GM12891 (cell line): ENCODE results near the gene CREBRF.
"Not testable (repeated sequence)": the region's sequence is repeated elsewhere in the genome, so short reads cannot be mapped to it uniquely, and the experiment has no call there.

Experiments used
- DNase-seq: peaks from one replicate; pipeline ENCODE4 v3.0.0; 2011; ENCODE audit warnings: low spot score; ENCODE audit not compliant: insufficient read length
- FAIRE-seq: peaks from 2 replicates; lab custom pipeline; 2011; peaks lifted over from hg19 to GRCh38; lab: Jason Lieb, UNC
- PAX5 ChIP-seq: IDR thresholded peaks from 2 replicates; pipeline ENCODE4 v1.6.1; 2011; ENCODE audit warnings: low read length, moderate library complexity, mild to moderate bottlenecking; ENCODE audit not compliant: insufficient read depth, severe bottlenecking
- POLR2A ChIP-seq: IDR thresholded peaks from 2 replicates; pipeline ENCODE4 v1.6.1; 2011; ENCODE audit warnings: low read depth, low read length, control low read depth
- POLR2AphosphoS5 ChIP-seq: IDR thresholded peaks from 2 replicates; pipeline ENCODE4 v1.6.1; 2011; ENCODE audit warnings: low read depth, low read length, control low read depth
- POU2F2 ChIP-seq: IDR thresholded peaks from 2 replicates; pipeline ENCODE4 v1.6.1; 2011; ENCODE audit warnings: low read depth, mild to moderate bottlenecking, control low read depth, low read length, moderate library complexity
- SPI1 ChIP-seq: IDR thresholded peaks from 2 replicates; pipeline ENCODE4 v1.6.1; 2011; ENCODE audit warnings: low read depth, low read length, control low read depth
- TAF1 ChIP-seq: IDR thresholded peaks from 2 replicates; pipeline ENCODE4 v1.6.1; 2011; ENCODE audit warnings: low read depth, low read length, control low read depth

CREBRF gene

GRCh38 chr5:173075970-173076369 is 19.8 kb downstream of the CREBRF start:
- TF ChIP-seq TAF1: no peak
- no peak for DNase-seq
- FAIRE-seq: no peak

- FAIRE-seq, DNase-seq: not testable (repeated sequence)
These were observed 20.3 kb downstream of the CREBRF start for GRCh38 chr5:173076471-173076870.

DNA sequence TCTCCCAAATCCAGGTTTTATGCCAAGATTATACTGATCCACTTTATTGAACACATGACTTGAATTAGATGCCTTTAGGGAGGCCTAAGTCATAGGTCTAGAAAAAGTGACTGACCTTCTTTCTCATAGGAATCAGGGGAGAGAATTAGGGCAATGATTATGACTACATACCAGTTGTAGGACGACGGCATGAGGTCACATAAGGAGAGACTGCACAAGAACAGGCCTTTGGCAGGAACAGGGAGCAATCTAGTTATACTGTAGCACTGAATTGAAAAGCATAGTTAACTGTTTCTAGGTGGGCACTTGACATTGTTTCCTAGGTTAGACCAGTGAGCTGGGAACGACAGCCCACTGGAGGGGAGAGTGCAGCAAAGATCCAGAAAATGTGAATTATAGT is 22.7 kb downstream of the CREBRF start:
- TF ChIP-seq PAX5: no peak
- no peak for TF ChIP-seq SPI1
- TF ChIP-seq POU2F2: no peak
- no peak for TF ChIP-seq POLR2AphosphoS5
- TF ChIP-seq POLR2A: no peak
- FAIRE-seq (no peak), DNase-seq (no peak)

DNA sequence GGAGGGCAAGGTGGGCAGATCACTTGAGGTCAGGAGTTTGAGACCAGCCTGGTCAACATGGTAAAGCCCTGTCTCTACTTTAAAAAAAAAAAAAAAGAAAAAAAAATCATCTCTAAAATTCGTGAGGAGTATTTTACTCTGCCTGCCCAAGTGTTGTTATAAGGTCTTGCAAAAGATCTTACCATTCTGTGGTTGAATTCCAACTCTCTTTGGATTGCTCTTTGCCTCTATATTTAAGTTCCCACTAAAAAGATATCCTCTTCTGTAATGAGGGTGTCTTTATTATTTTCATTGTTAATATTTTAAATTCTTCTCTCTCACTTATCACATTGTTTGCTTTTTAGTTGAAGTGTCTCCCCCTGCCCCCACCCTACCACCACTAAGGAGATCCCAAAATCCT is 33.4 kb downstream of the CREBRF start:
- no peak for DNase-seq
- FAIRE-seq: no peak
- TF ChIP-seq POLR2AphosphoS5 (no peak), TAF1 (no peak), POU2F2 (no peak), SPI1 (no peak), PAX5 (no peak), POLR2A (no peak)

DNA sequence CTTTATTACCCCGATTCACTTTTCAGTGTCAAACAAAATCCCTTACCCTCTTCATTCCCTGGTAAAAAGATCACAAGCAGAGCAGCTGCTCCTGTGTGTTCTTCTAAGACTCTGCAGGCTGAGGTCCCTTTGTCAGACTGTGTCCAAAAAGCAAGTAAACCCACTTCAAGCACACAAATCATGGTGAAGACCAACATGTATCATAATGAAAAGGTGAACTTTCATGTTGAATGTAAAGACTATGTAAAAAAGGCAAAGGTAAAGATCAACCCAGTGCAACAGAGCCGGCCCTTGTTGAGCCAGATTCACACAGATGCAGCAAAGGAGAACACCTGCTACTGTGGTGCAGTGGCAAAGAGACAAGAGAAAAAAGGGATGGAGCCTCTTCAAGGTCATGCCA is 34.5 kb downstream of the CREBRF start:
- DNase-seq (no peak), FAIRE-seq (no peak)
- TF ChIP-seq SPI1: no peak
- TF ChIP-seq PAX5: no peak
- TF ChIP-seq POU2F2: no peak
- no peak for TF ChIP-seq POLR2AphosphoS5
- TF ChIP-seq TAF1: no peak

DNA sequence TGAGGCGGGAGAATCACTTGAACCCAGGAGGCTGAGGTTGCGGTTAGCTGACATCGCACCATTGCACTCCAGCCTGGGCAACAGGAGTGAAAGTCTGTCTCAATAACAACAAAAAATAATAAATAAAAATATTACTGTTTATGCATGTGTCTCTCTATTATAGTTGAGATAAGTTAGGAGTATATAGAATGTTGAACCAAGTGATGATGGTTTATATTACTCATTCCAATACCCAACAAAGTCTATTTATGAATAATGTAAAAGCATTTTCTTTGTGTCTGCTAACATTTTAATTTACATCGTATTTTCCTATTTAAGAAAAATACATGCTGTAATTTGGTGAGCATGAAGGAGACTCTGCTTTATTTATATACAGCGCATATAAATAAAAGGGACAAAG is 35.8 kb downstream of the CREBRF start:
- DNase-seq (no peak), FAIRE-seq (no peak)
- TF ChIP-seq TAF1: no peak
- TF ChIP-seq PAX5: no peak
- no peak for TF ChIP-seq SPI1
- TF ChIP-seq POLR2A: no peak
- no peak for TF ChIP-seq POU2F2
- no peak for TF ChIP-seq POLR2AphosphoS5

- no peak for FAIRE-seq
- no peak for TF ChIP-seq PAX5
- TF ChIP-seq TAF1: no peak
- TF ChIP-seq POU2F2: no peak
- TF ChIP-seq POLR2AphosphoS5: no peak
- TF ChIP-seq SPI1: no peak
- no peak for TF ChIP-seq POLR2A
- DNase-seq: no peak
These were observed 37.5 kb downstream of the CREBRF start for GRCh38 chr5:173093606-173094005.

DNA sequence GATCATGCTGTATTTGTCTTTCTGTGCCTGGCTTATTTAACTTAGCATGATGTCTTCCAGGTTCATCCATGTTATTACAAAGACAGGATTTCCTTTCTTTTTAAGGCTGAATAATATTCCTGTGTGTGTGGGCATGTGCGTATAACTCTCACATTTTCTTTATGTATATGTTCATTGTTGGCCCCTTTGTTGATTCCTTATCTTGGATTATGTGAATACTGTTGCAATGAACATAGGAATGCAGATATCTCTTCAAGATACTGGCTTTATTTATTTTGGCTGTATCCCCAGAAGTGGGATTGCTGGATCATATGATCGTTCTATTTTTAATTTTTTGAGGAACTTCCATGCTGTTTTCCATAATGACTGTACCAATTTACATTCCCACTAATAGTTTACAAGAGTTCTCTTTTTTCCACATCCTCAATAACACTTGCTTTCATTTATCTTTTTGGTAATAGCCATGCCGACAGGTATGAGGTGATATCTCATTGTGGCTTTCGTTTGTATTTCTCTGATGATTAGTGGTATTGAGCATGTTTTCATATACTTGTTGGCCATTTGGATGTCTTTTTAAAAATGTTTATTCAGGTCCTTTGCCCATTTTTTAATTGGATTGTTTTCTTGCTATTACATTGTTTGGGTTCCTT is 38.0 kb downstream of the CREBRF start:
- no peak for FAIRE-seq
- TF ChIP-seq POLR2AphosphoS5 (no peak), POLR2A (no peak), TAF1 (no peak), POU2F2 (no peak), SPI1 (no peak), PAX5 (no peak)
- no peak for DNase-seq

- no peak for DNase-seq
- no peak for FAIRE-seq
- TF ChIP-seq SPI1: no peak
These were observed 42.6 kb downstream of the CREBRF start for GRCh38 chr5:173098787-173099186.

DNA sequence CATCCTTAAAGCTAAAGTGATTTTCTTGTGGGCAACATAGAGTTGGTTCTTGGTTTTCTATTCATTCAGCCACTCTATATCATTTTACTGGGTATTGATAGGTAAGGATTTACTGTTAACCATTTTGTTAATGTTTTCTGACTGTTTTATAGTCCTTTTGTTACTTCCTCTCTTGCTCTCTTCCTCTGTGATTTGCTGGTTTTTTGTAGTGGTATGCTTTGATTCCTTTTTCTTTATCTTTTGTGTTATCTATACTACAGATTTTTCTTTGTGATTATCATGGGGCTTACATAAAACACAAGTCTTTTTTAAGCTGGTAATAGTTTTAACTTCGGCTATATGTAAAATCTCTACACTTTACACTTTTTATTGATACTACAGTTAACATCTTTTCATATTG is 43.3 kb downstream of the CREBRF start:
- DNase-seq (no peak), FAIRE-seq (no peak)
- no peak for TF ChIP-seq POLR2AphosphoS5
- no peak for TF ChIP-seq PAX5
- TF ChIP-seq TAF1: no peak
- TF ChIP-seq POLR2A: no peak
- TF ChIP-seq SPI1: no peak
- no peak for TF ChIP-seq POU2F2

DNA sequence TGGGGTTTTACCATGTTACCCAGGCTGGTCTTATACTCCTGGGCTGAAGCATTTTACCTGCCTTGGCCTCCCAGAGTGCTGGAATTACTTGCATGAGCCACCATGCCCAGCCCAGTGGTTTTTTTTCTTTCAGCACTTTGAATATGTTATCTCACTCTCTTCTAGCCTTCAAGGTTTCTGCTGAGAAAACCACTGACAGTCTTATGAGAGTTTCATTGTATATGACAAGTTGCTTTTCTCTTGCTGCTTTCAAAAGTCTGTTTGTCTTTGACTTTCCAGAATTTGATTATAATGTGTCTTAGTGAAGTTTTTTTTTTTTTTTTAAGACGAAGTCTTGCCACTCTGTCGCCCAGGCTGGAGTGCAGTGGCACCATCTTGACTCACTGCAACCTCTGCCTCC is 45.1 kb downstream of the CREBRF start:
- TF ChIP-seq POLR2AphosphoS5 (no peak), POU2F2 (no peak), SPI1 (no peak), PAX5 (no peak), TAF1 (no peak), POLR2A (no peak)

More for the DNA sequence above, 45.1 kb downstream of the CREBRF start:
- DNase-seq (no peak), FAIRE-seq (no peak)
